ENCODE results near the gene DNM2.

DNM2 gene

GRCh38 chr19:10836479-10837330 lies 118.8 kb downstream of the DNM2 start (continued):
- TF ChIP-seq ZNF302 (tag by site-specific recombination; IDR thresholded peaks at IDR 0.05; ENCODE audit: low read depth) (0 out of 2 replicates have a peak, but pooled peaks have one; percentile 26), ZNF121 (tag by site-specific recombination; IDR thresholded peaks at IDR 0.05) (no peak), ZNF335 (tag by site-specific recombination; conservative IDR thresholded peaks at IDR 0.05) (peak; percentile 75), MYNN (tag by site-specific recombination; IDR thresholded peaks at IDR 0.05; ENCODE audit: borderline replicate concordance) (no peak), KLF10 (tag by site-specific recombination; IDR thresholded peaks at IDR 0.05) (no peak; the same call in 1 of the 2 replicates), ZNF18 (tag by site-specific recombination; IDR thresholded peaks at IDR 0.05) (peak; percentile 53), SP2 (tag by site-specific recombination; IDR thresholded peaks at IDR 0.05) (peak; percentile 45), ZBTB20 (tag by site-specific recombination; IDR thresholded peaks at IDR 0.05) (no peak), ZNF354C (tag by site-specific recombination; IDR thresholded peaks at IDR 0.05; ENCODE audit: borderline replicate concordance, low read depth) (no peak), ZNF239 (tag by site-specific recombination; IDR thresholded peaks at IDR 0.05) (no peak), BCL11A (tag by site-specific recombination; IDR thresholded peaks at IDR 0.05; ENCODE audit: low read depth) (no peak), FEZF1 (tag by site-specific recombination; IDR thresholded peaks at IDR 0.05) (no peak), ZNF416 (tag by site-specific recombination; IDR thresholded peaks at IDR 0.05) (no peak), IKZF3 (tag by site-specific recombination; IDR thresholded peaks at IDR 0.05) (no peak), ZNF366 (tag by site-specific recombination; conservative IDR thresholded peaks at IDR 0.05) (no peak), ZNF211 (tag by site-specific recombination; IDR thresholded peaks at IDR 0.05; ENCODE audit: low read depth) (no peak), ZNF777 (tag by site-specific recombination; IDR thresholded peaks at IDR 0.05; ENCODE audit: borderline replicate concordance) (peak; percentile 52; the same call in 1 of the 2 replicates), ZNF148 (tag by site-specific recombination; IDR thresholded peaks at IDR 0.05; ENCODE audit: borderline replicate concordance) (no peak), ZBTB11 (tag by site-specific recombination; conservative IDR thresholded peaks at IDR 0.05; ENCODE audit: low read depth) (0 out of 2 replicates have a peak, but pooled peaks have one; percentile 1), ZNF362 (tag by site-specific recombination; IDR thresholded peaks at IDR 0.05) (no peak), ZNF610 (tag by site-specific recombination; IDR thresholded peaks at IDR 0.05; ENCODE audit: borderline replicate concordance) (peak; percentile 80; the same call in 1 of the 2 replicates), ZNF19 (tag by site-specific recombination; IDR thresholded peaks at IDR 0.05; ENCODE audit: low read depth) (no peak), ZNF324 (tag by site-specific recombination; IDR thresholded peaks at IDR 0.05) (peak; percentile 93), WT1 (tag by site-specific recombination; IDR thresholded peaks at IDR 0.05) (no peak), GLIS2 (tag by site-specific recombination; IDR thresholded peaks at IDR 0.05) (no peak), ZNF184 (tag by site-specific recombination; IDR thresholded peaks at IDR 0.05) (no peak), ZNF175 (tag by site-specific recombination; IDR thresholded peaks at IDR 0.05) (no peak), ZNF350 (tag by site-specific recombination; IDR thresholded peaks at IDR 0.05) (peak; percentile 100), ZNF677 (tag by site-specific recombination; IDR thresholded peaks at IDR 0.05) (no peak)
- TF ChIP-seq, protein P1, sequence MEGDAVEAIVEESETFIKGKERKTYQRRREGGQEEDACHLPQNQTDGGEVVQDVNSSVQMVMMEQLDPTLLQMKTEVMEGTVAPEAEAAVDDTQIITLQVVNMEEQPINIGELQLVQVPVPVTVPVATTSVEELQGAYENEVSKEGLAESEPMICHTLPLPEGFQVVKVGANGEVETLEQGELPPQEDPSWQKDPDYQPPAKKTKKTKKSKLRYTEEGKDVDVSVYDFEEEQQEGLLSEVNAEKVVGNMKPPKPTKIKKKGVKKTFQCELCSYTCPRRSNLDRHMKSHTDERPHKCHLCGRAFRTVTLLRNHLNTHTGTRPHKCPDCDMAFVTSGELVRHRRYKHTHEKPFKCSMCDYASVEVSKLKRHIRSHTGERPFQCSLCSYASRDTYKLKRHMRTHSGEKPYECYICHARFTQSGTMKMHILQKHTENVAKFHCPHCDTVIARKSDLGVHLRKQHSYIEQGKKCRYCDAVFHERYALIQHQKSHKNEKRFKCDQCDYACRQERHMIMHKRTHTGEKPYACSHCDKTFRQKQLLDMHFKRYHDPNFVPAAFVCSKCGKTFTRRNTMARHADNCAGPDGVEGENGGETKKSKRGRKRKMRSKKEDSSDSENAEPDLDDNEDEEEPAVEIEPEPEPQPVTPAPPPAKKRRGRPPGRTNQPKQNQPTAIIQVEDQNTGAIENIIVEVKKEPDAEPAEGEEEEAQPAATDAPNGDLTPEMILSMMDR (tag by site-specific recombination; IDR thresholded peaks at IDR 0.05) = no peak
